Panc1 (cell line): ENCODE results near the gene DCAF6. TPM values are rescaled to one million over a fixed set of nuclear protein-coding genes. Genes with fewer than 3 reads are reported as not detected.

ENCODE experiments used
- ATAC-seq: fragments of 200-7000 bp; cut with Tn5 transposase; 2 replicates; pipeline ENCODE4 v1.9.1; 2020; ENCODE audit warnings: mild to moderate bottlenecking, moderate library complexity
- BruUV-seq: library from RNA; stranded (reverse); fragments of 400-500 nt; replicated peaks from 2 replicates; lab custom pipeline; 2021; lab: Mats Ljungman, UMichigan
- CTCF ChIA-PET: fragments of 300-600 bp; sonication (Branson Sonifier 250); formaldehyde crosslinking; loops from one replicate; lab custom pipeline; 2022; ENCODE audit warnings: antibody characterized with exemption; lab: Charles Lee
- POLR2A ChIA-PET: fragments of 300-600 bp; sonication (Branson Sonifier 250); formaldehyde crosslinking; loops from one replicate; lab custom pipeline; 2022; ENCODE audit warnings: antibody characterized with exemption; lab: Charles Lee
- DNase-seq: peaks from one replicate; pipeline ENCODE4 v3.0.0-alpha.2; 2010; ENCODE audit warnings: low read depth, low spot score
- H3K27ac ChIP-seq: 2 replicates; pipeline ENCODE4 v1.5.1; 2011; ENCODE audit warnings: mild to moderate bottlenecking, low read length, inconsistent platforms
- H3K27me3 ChIP-seq: fragments of 200-500 bp; sonication (Bioruptor generic); 2 replicates; pipeline ENCODE4 v1.6.0; 2014; ENCODE audit warnings: low read length, inconsistent platforms; ENCODE audit not compliant: control insufficient read depth, insufficient read depth
- H3K36me3 ChIP-seq: fragments of 200-500 bp; sonication (Bioruptor generic); 2 replicates; pipeline ENCODE4 v1.5.1; 2014; ENCODE audit warnings: inconsistent platforms, mild to moderate bottlenecking, low read length, moderate library complexity; ENCODE audit not compliant: control insufficient read depth, insufficient read depth
- H3K4me1 ChIP-seq: 2 replicates; pipeline ENCODE4 v1.5.1; 2011; ENCODE audit warnings: inconsistent platforms, mild to moderate bottlenecking, low read length, moderate library complexity; ENCODE audit not compliant: control insufficient read depth, insufficient read depth
- H3K4me3 ChIP-seq, 2 experiments: 2 replicates each; pipeline ENCODE4 v1.5.1; 2011 to 2012; ENCODE audit warnings: low read depth in 2 of 2, low read length in 2 of 2, mild to moderate bottlenecking in 2 of 2, inconsistent platforms in 1 of 2, moderate library complexity in 1 of 2
- H3K9me3 ChIP-seq: fragments of 200-500 bp; sonication (Bioruptor generic); 2 replicates; pipeline ENCODE4 v1.5.1; 2014; ENCODE audit warnings: low read depth, mild to moderate bottlenecking, inconsistent platforms, low read length, moderate library complexity; ENCODE audit not compliant: control insufficient read depth, insufficient read depth
- CTCF ChIP-seq: fragments of 450-650 bp; IDR thresholded peaks from 2 replicates; pipeline ENCODE4 v1.5.1; 2017; ENCODE audit warnings: mild to moderate bottlenecking
- POLR2AphosphoS5 ChIP-seq: IDR thresholded peaks from 2 replicates; pipeline ENCODE4 v1.6.1; 2012; ENCODE audit warnings: mild to moderate bottlenecking, low read depth, low read length, moderate library complexity
- REST ChIP-seq, 2 experiments: IDR thresholded peaks; 2 replicates each; pipeline ENCODE4 v1.6.1; 2011 to 2012; ENCODE audit warnings: low read depth in 2 of 2, control low read depth in 1 of 2, low read length in 1 of 2, mild to moderate bottlenecking in 1 of 2, moderate library complexity in 1 of 2; ENCODE audit not compliant: insufficient read depth in 1 of 2
- SIN3A ChIP-seq: IDR thresholded peaks from 2 replicates; pipeline ENCODE4 v1.6.1; 2012; ENCODE audit warnings: low read depth, mild to moderate bottlenecking, low read length, moderate library complexity, borderline replicate concordance; ENCODE audit not compliant: insufficient read depth
- TCF7L2 ChIP-seq: IDR thresholded peaks from 2 replicates; pipeline ENCODE4 v1.6.1; 2011; ENCODE audit warnings: mild to moderate bottlenecking, low read depth, low read length, inconsistent platforms
- in situ Hi-C: cut with HindIII; loops from 2 replicates; pipeline ENCODE4 v1.10.0; 2016; ENCODE audit warnings: low sequenced_read_pairs, low pct_unique_long_range_greater_than_20kb
- intact Hi-C: fragments of 100-400 bp; cut with micrococcal nuclease; formaldehyde crosslinking; loops from one replicate; pipeline ENCODE4 v1.10.0; 2022; ENCODE audit not compliant: unreplicated experiment
- total RNA-seq: library from RNA; stranded (reverse); gene quantifications from one replicate; pipeline ENCODE4 v1.2.1, GENCODE V29; 2021; ENCODE audit not compliant: unreplicated experiment

The DCAF6 gene
- total RNA-seq, 1 experiment from 2014 or later: 67.7 TPM

- no peak overlapping the region for H3K4me3 ChIP-seq
- H3K4me1 ChIP-seq: no peaks in the 10 kb centered on the region
- ATAC-seq: no peak
- DNase-seq: no peak
- H3K27ac ChIP-seq: no peak overlapping the region
- CTCF ChIA-PET: no interaction called here
- in situ Hi-C loops (no loop called here), intact Hi-C loops (no loop called here)
- no peaks in the 10 kb centered on the region for H3K9me3 ChIP-seq
- no TSS peak for BruUV-seq
- POLR2A ChIA-PET: no interaction called here
- no peaks in the 10 kb centered on the region for H3K36me3 ChIP-seq
- 0 out of 2 replicates have a peak, but pooled peaks cover 2% of the 10 kb centered on the region for H3K27me3 ChIP-seq
- TF ChIP-seq POLR2AphosphoS5 (no peak), REST (IDR thresholded peaks at IDR 0.05; ENCODE audit: insufficient read depth in 1 of 2, low read depth in 2 of 2, low read length in 1 of 2) (no peak), SIN3A (no peak), TCF7L2 (no peak), CTCF (no peak)
These were observed 166.0 kb downstream of the DCAF6 start for GRCh38 chr1:168102487-168102886.

- intact Hi-C loops (no loop called here), in situ Hi-C loops (no loop called here)
- no peak for ATAC-seq
- ChIA-PET CTCF (interaction anchor here (0.5 kb wide), 1 partner anchor 1042 kb away, joined by 8 read pairs; no protein-coding TSS in a partner anchor), POLR2A (no interaction called here)
- DNase-seq: no peak
- no peak overlapping the region for H3K4me3 ChIP-seq
- H3K9me3 ChIP-seq: no peaks in the 10 kb centered on the region
- no peak overlapping the region for H3K27ac ChIP-seq
- H3K36me3 ChIP-seq: no peaks in the 10 kb centered on the region
- no TSS peak for BruUV-seq
- 0 out of 2 replicates have a peak, but pooled peaks cover 2% of the 10 kb centered on the region for H3K27me3 ChIP-seq
- TF ChIP-seq POLR2AphosphoS5 (no peak), TCF7L2 (no peak), SIN3A (no peak), REST (IDR thresholded peaks at IDR 0.05; ENCODE audit: insufficient read depth in 1 of 2, low read depth in 2 of 2, low read length in 1 of 2) (no peak)
- H3K4me1 ChIP-seq: no peaks in the 10 kb centered on the region
These were observed 168.1 kb downstream of the DCAF6 start for GRCh38 chr1:168104535-168104934.
